ENCODE results near the gene MICOS13.
A peak's percentile ranks its signal among the peaks of the same experiment; 100 is the strongest.

GRCh38 chr19:5719961-5720790 is 39.9 kb upstream of the MICOS13 start, which contains the start of the genes CATSPERD and LONP1:
- TF ChIP-seq, protein P1, sequence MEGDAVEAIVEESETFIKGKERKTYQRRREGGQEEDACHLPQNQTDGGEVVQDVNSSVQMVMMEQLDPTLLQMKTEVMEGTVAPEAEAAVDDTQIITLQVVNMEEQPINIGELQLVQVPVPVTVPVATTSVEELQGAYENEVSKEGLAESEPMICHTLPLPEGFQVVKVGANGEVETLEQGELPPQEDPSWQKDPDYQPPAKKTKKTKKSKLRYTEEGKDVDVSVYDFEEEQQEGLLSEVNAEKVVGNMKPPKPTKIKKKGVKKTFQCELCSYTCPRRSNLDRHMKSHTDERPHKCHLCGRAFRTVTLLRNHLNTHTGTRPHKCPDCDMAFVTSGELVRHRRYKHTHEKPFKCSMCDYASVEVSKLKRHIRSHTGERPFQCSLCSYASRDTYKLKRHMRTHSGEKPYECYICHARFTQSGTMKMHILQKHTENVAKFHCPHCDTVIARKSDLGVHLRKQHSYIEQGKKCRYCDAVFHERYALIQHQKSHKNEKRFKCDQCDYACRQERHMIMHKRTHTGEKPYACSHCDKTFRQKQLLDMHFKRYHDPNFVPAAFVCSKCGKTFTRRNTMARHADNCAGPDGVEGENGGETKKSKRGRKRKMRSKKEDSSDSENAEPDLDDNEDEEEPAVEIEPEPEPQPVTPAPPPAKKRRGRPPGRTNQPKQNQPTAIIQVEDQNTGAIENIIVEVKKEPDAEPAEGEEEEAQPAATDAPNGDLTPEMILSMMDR (IDR thresholded peaks at IDR 0.05): peak; percentile 86 to 98 (median 91)
- peak; percentile 75 for TF ChIP-seq POLR2A (IDR thresholded peaks at IDR 0.05)
- peak; percentile 91 to 97 (median 91) for TF ChIP-seq POLR2AphosphoS5 (IDR thresholded peaks at IDR 0.05)
